ENCODE data around the gene DNAH6. TPM values are rescaled to one million over a fixed set of nuclear protein-coding genes. Genes with fewer than 3 reads are reported as not detected.

Gene DNAH6
- total RNA-seq, 4 donors from 2014 or later, result 0.16 to 1.2 (median 0.47) TPM

GRCh38 chr2:84846041-84846663 is 329.9 kb downstream of the DNAH6 start:
- no peaks in the 10 kb centered on the region for H3K27me3 ChIP-seq
- WGBS, result 68% methylated on average over 5 of the region's 5 CpGs
- H3K36me3 ChIP-seq, result no peaks in the 10 kb centered on the region
- DNase-seq (ENCODE audit: low spot score in 2 of 2), result no peak
- no peaks in the 10 kb centered on the region for H3K9me3 ChIP-seq
- H3K27ac ChIP-seq, result peak overlapping the region; percentile 13
- H3K4me3 ChIP-seq, result no peak overlapping the region
- TF ChIP-seq EP300 (IDR thresholded peaks at IDR 0.05) (no peak), POLR2A (IDR thresholded peaks at IDR 0.05) (no peak), CTCF (IDR thresholded peaks at IDR 0.05) (no peak), POLR2AphosphoS5 (IDR thresholded peaks at IDR 0.05) (no peak)
- no peaks in the 10 kb centered on the region for H3K4me1 ChIP-seq

- H3K4me3 ChIP-seq, result no peak overlapping the region
- TF ChIP-seq CTCF (IDR thresholded peaks at IDR 0.05) (no peak), POLR2AphosphoS5 (IDR thresholded peaks at IDR 0.05) (no peak), POLR2A (IDR thresholded peaks at IDR 0.05) (no peak), EP300 (IDR thresholded peaks at IDR 0.05) (no peak)
- no peaks in the 10 kb centered on the region for H3K4me1 ChIP-seq
- no peaks in the 10 kb centered on the region for H3K27me3 ChIP-seq
- no peaks in the 10 kb centered on the region for H3K36me3 ChIP-seq
- H3K27ac ChIP-seq, result peak overlapping the region; percentile 13
- H3K9me3 ChIP-seq, result no peaks in the 10 kb centered on the region
- 79% methylated on average over 2 of the region's 2 CpGs for WGBS
- DNase-seq (ENCODE audit: low spot score in 2 of 2), result no peak
Observed at GRCh38 chr2:84846741-84847142, 330.4 kb downstream of the DNAH6 start.

GRCh38 chr2:84847326-84848050 is 331.2 kb downstream of the DNAH6 start:
- no peak for DNase-seq (ENCODE audit: low spot score in 2 of 2)
- Histone ChIP-seq H3K4me1 (no peaks in the 10 kb centered on the region), H3K27ac (no peak overlapping the region), H3K9me3 (no peaks in the 10 kb centered on the region), H3K36me3 (no peaks in the 10 kb centered on the region), H3K27me3 (no peaks in the 10 kb centered on the region), H3K4me3 (no peak overlapping the region)
- WGBS, result 78% methylated on average over 5 of the region's 5 CpGs
- TF ChIP-seq POLR2AphosphoS5 (IDR thresholded peaks at IDR 0.05), result no peak
- TF ChIP-seq EP300 (IDR thresholded peaks at IDR 0.05), result no peak
- no peak for TF ChIP-seq POLR2A (IDR thresholded peaks at IDR 0.05)
- TF ChIP-seq CTCF (IDR thresholded peaks at IDR 0.05), result no peak

- Histone ChIP-seq H3K27ac (no peak overlapping the region), H3K4me3 (no peak overlapping the region), H3K36me3 (no peaks in the 10 kb centered on the region), H3K4me1 (no peaks in the 10 kb centered on the region), H3K9me3 (no peaks in the 10 kb centered on the region), H3K27me3 (no peaks in the 10 kb centered on the region)
- WGBS, result 77% methylated on average over 8 of the region's 8 CpGs
- no peak for DNase-seq (ENCODE audit: low spot score in 2 of 2)
- TF ChIP-seq EP300 (IDR thresholded peaks at IDR 0.05) (no peak), POLR2AphosphoS5 (IDR thresholded peaks at IDR 0.05) (no peak), CTCF (IDR thresholded peaks at IDR 0.05) (no peak), POLR2A (IDR thresholded peaks at IDR 0.05) (no peak)
Observed at GRCh38 chr2:84849271-84849952, 333.1 kb downstream of the DNAH6 start.

- Histone ChIP-seq H3K27ac (no peak overlapping the region), H3K9me3 (no peaks in the 10 kb centered on the region), H3K4me3 (no peak overlapping the region), H3K36me3 (no peaks in the 10 kb centered on the region), H3K4me1 (no peaks in the 10 kb centered on the region), H3K27me3 (peaks cover under 1% of the 10 kb centered on the region)
- WGBS, result 87% methylated on average over 4 of the region's 4 CpGs
- TF ChIP-seq POLR2AphosphoS5 (IDR thresholded peaks at IDR 0.05), result no peak
- no peak for TF ChIP-seq EP300 (IDR thresholded peaks at IDR 0.05)
- no peak for TF ChIP-seq CTCF (IDR thresholded peaks at IDR 0.05)
- TF ChIP-seq POLR2A (IDR thresholded peaks at IDR 0.05), result no peak
- DNase-seq (ENCODE audit: low spot score in 2 of 2), result no peak
Observed at GRCh38 chr2:84850471-84850870, 334.2 kb downstream of the DNAH6 start.
